Transverse colon (tissue), 4 donors: ENCODE data around the gene ABCG2. TPM values are rescaled to one million over a fixed set of nuclear protein-coding genes. Genes with fewer than 3 reads are reported as not detected.

Source experiments
- DNase-seq: peaks from one replicate; pipeline ENCODE4 v3.0.0-alpha.2; 2019
- H3K27ac ChIP-seq, 4 donors: fragments of 200-600 bp; sonication (generic); 2 replicates each; pipeline ENCODE4 v1.5.1; 2016 to 2018; ENCODE audit warnings: inconsistent platforms in 4 of 4
- H3K27me3 ChIP-seq: fragments of 200-600 bp; sonication (generic); 2 replicates; pipeline ENCODE4 v1.5.1; 2017; ENCODE audit warnings: inconsistent platforms
- H3K36me3 ChIP-seq, 4 donors: fragments of 200-600 bp; sonication (generic); 2 replicates each; pipeline ENCODE4 v1.5.1; 2017 to 2019; ENCODE audit warnings: inconsistent platforms in 4 of 4
- H3K4me1 ChIP-seq, 4 donors: fragments of 200-600 bp; sonication (generic); 2 replicates each; pipeline ENCODE4 v1.5.1; 2017 to 2020; ENCODE audit warnings: inconsistent platforms in 4 of 4
- H3K4me3 ChIP-seq, 4 donors: fragments of 200-600 bp; sonication (generic); 1 replicate in 1 of 4; 2 replicates in 3 of 4; pipeline versions ENCODE4 v1.5.1 to v1.6.1; 2017 to 2019; ENCODE audit warnings: inconsistent platforms in 4 of 4
- H3K9me3 ChIP-seq, 2 donors: fragments of 200-600 bp; sonication (generic); 2 replicates each; pipeline ENCODE4 v1.5.1; 2017 to 2019; ENCODE audit warnings: inconsistent platforms in 2 of 2
- CTCF ChIP-seq, 5 experiments: fragments of 200-600 bp in 3 of 5; fragments of 450-650 bp in 2 of 5; sonication (generic) in 3 of 5; IDR thresholded peaks; 1 replicate in 2 of 5; 2 replicates in 3 of 5; pipeline ENCODE4 v1.5.1; 2016 to 2017; ENCODE audit warnings: antibody characterized with exemption in 5 of 5, inconsistent platforms in 3 of 5, mild to moderate bottlenecking in 2 of 5, moderate library complexity in 1 of 5
- EP300 ChIP-seq: sonication (generic); formaldehyde crosslinking; IDR thresholded peaks from one replicate; pipeline ENCODE4 v1.6.1; 2017; ENCODE audit warnings: antibody characterized with exemption, low read depth
- POLR2A ChIP-seq: fragments of 450-650 bp; IDR thresholded peaks from one replicate; pipeline ENCODE4 v1.6.1; 2016; ENCODE audit warnings: antibody characterized with exemption, mild to moderate bottlenecking, moderate library complexity
- POLR2AphosphoS5 ChIP-seq, 3 donors: sonication (generic); formaldehyde crosslinking; IDR thresholded peaks; one replicate each; pipeline ENCODE4 v1.6.1; 2016; ENCODE audit warnings: antibody characterized with exemption in 3 of 3
- WGBS, 2 donors: methylation state at CpG; one replicate each; pipeline ENCODE4 v1.1.5; 2018; ENCODE audit warnings: low coverage in 1 of 2; 5-methylcytosine and 5-hydroxymethylcytosine counted together
- in situ Hi-C, 4 donors: fragments of 200-750 bp; cut with MboI; loops; one replicate each; pipeline versions ENCODE4 v1.15.0 to v1.15.1; 2017; ENCODE audit warnings: low sequenced_read_pairs in 3 of 4, low pct_ligation_motif_present in 1 of 4, low pct_unique_long_range_greater_than_20kb in 1 of 4
- intact Hi-C: fragments of 100-400 bp; cut with DNase I; formaldehyde crosslinking; loops from one replicate; pipeline ENCODE4 v1.15.1; 2023; ENCODE audit warnings: low total_unique reads
- total RNA-seq, 4 donors: library from RNA; depleted of rRNA; stranded (reverse); fragments of >200 nt; gene quantifications; one replicate each; pipeline ENCODE4 v1.1.0, GENCODE V29; 2016

The ABCG2 gene
- total RNA-seq, 4 donors from 2014 or later = 5.6 to 36.6 (median 21.4) TPM

DNA sequence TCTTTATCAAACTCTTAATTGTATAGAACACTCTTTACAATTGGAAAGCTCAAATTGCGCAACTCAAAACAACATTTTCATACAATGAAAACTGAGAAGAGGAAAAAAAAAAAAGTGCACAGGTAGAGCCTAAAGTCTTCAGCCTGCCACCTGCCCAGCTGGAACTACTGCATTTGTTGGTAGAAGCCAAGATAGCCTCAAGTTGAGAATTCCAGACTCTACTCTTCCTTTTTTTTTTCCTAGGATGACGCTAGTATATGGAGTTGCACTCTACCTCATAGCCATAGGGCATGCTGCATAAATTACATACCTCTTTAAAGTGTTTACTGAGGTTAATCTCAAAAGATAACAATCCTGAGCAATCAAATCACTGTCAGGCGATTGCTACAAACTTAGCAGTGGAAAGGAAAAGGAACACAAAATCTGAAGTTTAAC lies 13.6 kb downstream of the ABCG2 start:
- Histone ChIP-seq H3K27ac (no peak overlapping the region), H3K4me3 (no peak overlapping the region), H3K36me3 (no peaks in the 10 kb centered on the region), H3K9me3 (no peaks in the 10 kb centered on the region), H3K4me1 (peaks cover 0 to 7% (median 2%) of the 10 kb centered on the region in 4 donors), H3K27me3 (no peaks in the 10 kb centered on the region)
- TF ChIP-seq EP300 (no peak), CTCF (IDR thresholded peaks at IDR 0.05) (no peak), POLR2AphosphoS5 (IDR thresholded peaks at IDR 0.05) (no peak), POLR2A (no peak)
- WGBS, 2 donors = 37 to 40% methylated on average over 3 of the region's 3 CpGs
- intact Hi-C loops (no loop called here), in situ Hi-C loops (no loop called here)
- DNase-seq = no peak

DNA sequence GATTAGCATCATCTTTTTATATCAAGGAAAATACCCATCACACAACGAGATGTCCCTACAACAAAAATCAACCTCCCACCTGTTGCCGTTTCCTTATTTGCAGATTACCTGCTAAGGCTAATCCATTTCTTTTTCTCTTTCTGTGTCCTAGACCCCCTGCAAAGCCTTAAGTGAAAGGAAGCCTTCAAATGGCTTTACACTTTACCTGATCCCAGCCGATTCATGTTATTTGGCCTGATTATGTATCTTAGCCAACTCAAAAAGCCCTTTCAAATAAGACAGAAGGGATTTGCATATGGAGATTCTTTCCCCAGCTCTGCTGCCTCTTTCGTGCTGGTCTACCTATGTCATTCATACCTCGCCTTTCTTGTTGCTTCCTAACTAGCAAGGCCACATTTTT lies 14.4 kb downstream of the ABCG2 start:
- Histone ChIP-seq H3K27me3 (no peaks in the 10 kb centered on the region), H3K36me3 (no peaks in the 10 kb centered on the region), H3K4me1 (peaks cover 0 to 7% (median 2%) of the 10 kb centered on the region in 4 donors), H3K4me3 (no peak overlapping the region), H3K27ac (no peak overlapping the region), H3K9me3 (no peaks in the 10 kb centered on the region)
- intact Hi-C loops = no loop called here
- TF ChIP-seq POLR2AphosphoS5 (IDR thresholded peaks at IDR 0.05) (no peak), CTCF (IDR thresholded peaks at IDR 0.05) (no peak), EP300 (no peak), POLR2A (no peak)
- in situ Hi-C loops = no loop called here
- DNase-seq = no peak
- WGBS, 2 donors = 89% methylated on average over 5 of the region's 5 CpGs

DNA sequence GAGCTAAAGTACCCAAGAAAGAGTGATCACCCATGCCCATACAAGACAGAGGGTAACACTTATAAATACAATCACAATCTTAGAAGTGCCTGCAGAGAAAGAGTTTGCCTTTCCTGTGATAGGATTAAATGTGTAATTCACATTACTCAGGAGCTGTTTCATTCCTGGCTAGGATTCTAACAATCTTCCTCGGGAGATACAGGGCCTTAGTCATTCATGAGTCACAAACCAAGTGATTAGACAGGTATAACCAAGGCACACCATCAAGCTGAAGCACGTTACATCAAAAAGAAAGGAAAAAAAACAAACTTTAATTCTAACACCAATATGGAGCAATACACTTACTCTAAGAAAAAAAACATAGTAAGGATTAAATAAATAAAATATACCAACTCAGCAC lies 14.9 kb downstream of the ABCG2 start:
- WGBS, 2 donors = 45 to 63% methylated on average over 1 to 2 of the region's 2 CpGs
- in situ Hi-C loops = no loop called here
- no peak overlapping the region for H3K27ac ChIP-seq
- no peaks in the 10 kb centered on the region for H3K27me3 ChIP-seq
- no peak for TF ChIP-seq EP300
- no peak for TF ChIP-seq POLR2A
- TF ChIP-seq CTCF (IDR thresholded peaks at IDR 0.05) = no peak
- TF ChIP-seq POLR2AphosphoS5 (IDR thresholded peaks at IDR 0.05) = no peak
- no peaks in the 10 kb centered on the region for H3K9me3 ChIP-seq
- intact Hi-C loops = no loop called here
- peaks cover 0 to 9% (median 2%) of the 10 kb centered on the region in 4 donors for H3K4me1 ChIP-seq
- DNase-seq = no peak
- no peaks in the 10 kb centered on the region for H3K36me3 ChIP-seq
- no peak overlapping the region for H3K4me3 ChIP-seq

DNA sequence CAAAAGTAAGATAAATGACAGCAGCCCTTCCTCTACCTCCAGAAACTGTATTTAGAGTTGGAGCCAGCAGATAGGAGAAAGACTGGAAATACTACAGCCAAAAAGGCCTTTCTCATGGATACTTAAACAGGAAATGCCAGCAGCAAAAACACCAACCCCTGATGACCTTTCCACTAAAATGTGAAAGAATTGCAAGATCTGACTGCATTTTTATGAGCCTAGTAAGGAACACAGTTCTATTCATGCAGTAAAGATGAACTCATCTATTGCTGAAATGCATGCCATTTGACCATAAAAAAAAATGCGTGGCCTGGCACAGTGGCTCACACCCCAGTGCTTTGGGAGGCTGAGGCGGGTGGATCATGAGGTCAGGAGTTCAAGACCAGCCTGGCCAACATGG lies 19.9 kb downstream of the ABCG2 start:
- TF ChIP-seq EP300 (no peak), CTCF (IDR thresholded peaks at IDR 0.05) (no peak), POLR2AphosphoS5 (IDR thresholded peaks at IDR 0.05) (no peak), POLR2A (no peak)
- H3K27me3 ChIP-seq = no peaks in the 10 kb centered on the region
- H3K4me3 ChIP-seq = no peak overlapping the region
- in situ Hi-C loops = no loop called here
- DNase-seq = no peak
- H3K27ac ChIP-seq = peak overlapping the region in 2 of 4 donors; percentile 20 to 48
- no peaks in the 10 kb centered on the region for H3K36me3 ChIP-seq
- intact Hi-C loops = no loop called here
- H3K4me1 ChIP-seq = peaks cover 0 to 26% (median 0%) of the 10 kb centered on the region in 4 donors
- WGBS, 2 donors = 65 to 67% methylated on average over 2 of the region's 2 CpGs
- no peaks in the 10 kb centered on the region for H3K9me3 ChIP-seq
